Hematopoietic multipotent progenitor cell (in vitro differentiated cells): ENCODE results near the gene MEIOC. TPM values are rescaled to one million over a fixed set of nuclear protein-coding genes. Genes with fewer than 3 reads are reported as not detected.
A peak's percentile ranks its signal among the peaks of the same experiment; 100 is the strongest.
"Not testable (repeated sequence)": the region's sequence is repeated elsewhere in the genome, so short reads cannot be mapped to it uniquely, and the experiment has no call there.

Source experiments
- DNase-seq, 3 donors: peaks; one replicate each; pipeline ENCODE4 v3.0.0-alpha.2; 2011 to 2015; ENCODE audit warnings: low read depth in 2 of 3, low spot score in 2 of 3
- total RNA-seq: library from RNA; depleted of rRNA; stranded (reverse); fragments of >200 nt; gene quantifications from one replicate; pipeline ENCODE4 v1.2.3, GENCODE V29; 2012

MEIOC gene
- 0.27 TPM for total RNA-seq

DNA sequence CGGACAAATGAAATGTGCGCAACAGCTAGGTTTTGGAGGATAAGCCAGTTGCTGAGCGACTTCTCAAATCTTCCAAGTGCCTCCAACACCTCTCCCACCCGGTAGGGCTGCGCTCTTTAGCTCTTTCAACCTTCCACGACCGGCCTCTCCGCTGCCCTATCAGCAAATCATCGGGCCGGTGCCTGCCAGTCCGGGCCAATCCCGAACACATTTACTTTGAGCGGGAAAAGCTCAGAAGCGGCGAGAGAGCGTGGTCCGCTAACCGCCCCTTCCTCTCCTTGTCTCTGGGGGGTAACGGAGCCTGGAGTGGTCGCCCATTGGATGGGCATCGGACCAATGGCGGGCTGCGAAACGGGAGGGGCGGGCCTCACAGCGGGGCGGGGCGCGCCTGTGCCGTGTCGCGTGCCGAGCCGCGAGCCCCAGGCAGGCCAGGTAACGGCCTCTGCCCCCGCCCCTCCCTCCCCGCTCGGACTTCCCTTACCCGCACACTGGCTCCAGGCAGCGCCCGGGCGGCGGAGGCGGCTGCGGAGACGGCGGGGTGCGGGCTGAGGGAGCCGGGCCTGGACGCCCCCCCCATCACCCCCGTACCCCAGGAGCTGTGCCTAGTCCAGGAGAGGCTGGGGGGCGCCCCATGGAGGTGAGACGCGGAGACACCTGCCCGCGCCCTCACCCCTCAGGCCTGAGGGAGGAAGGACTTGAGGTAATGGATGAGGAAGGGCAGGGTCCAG, at the start of gene MEIOC:
Gene MEIOC, plus strand, starts transcription at position 486 of the 728 bp plus-strand sequence. Its CDS starts 146 bp downstream, at position 632.
- peak in 2 of 3 donors; percentile 46 to 63 for DNase-seq

DNA sequence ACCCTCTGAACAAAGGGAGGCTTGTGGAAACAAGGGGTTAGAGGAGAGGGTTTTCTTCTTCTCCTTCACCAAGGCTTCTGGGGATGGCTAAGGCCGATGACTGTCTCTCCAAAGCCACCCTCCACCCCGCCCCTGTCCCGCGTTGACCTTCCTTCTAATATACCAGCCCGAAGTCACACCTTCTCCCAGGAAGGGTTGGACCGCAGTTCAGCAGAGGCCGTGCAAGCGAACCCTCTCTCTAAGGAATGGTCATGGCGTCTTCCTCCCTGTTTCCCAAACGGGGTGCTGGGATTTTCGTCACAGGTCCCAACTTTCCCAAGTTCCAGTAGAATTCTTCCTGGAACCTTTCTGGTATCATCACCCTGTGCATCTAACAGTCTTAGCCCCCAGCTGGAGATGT, 49.6 kb upstream of the MEIOC start:
- DNase-seq = no peak

DNA sequence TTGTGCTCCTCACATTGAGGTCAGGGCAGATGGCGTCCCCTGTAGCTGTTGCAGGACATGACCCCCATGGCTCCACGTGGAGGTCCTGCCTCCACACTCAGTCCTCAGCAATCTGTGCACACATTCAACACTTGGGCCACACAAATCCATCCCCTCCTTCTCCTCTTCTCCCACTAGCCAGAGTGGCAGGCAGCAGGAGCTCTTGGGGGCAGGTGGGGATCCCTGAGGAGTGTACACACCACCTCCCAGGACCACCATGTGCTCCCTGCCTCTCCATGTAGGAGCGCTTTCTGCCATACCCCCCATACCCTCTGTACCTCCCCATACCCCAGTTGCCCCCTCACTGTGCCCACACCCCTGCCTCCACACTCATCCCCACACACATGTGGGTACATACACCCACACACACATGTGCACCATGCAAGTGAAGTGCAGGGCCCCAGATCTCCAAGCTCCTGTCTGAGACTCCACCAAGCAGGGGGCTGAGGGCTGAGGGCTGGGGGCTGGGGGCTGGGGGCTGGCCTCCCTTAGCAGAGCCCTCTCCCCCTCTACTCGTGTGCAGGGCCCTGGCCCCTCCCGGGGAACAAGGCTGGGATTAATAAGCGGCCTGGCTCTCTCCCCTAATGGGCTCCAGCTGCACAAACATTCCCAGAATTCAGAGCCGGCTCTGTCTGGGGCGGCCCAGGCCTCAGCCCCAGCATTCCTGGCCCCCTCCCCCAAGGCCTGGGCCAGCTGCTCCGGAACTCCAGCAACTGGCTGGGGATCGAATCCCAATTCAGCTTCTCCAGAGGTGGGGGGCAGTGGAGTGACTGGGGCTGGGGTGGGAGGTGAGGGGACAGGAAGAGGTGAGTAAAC, 48.2 kb upstream of the MEIOC start:
- DNase-seq = no peak

DNA sequence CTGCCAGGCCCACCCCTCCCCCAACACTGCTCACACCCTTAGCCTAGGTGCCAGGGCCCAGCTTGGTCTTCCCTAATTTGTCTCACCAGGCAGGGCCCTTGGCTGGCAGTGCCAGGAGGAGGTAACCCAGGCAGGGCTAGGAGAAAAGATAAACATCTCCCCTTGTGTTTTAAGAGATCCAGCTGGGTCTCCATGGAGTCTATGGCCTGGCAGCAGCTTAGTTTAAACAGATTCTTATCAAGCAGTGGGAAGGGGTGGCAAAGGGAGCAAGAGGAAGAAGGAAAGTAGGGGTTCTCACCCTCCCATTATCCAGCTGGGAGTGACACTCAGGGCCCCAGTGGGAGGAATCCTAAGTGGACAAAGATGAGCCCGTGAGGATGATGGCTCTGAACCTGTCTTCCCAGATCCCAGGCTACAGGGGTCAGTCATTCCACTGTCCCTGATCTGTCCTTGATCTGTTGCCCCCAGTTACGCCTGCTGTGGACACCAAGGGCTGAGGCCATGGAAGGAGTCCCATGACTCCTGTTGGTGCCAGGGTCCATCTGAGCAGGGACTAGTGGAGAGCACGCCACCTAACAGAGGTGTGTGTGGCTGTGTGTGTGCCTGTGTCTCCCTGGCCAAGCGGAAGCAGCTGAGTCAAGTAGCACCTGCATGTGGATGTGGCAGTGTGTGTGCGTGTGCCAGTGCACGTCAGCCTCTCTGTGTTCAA, 47.4 kb upstream of the MEIOC start:
- no peak for DNase-seq

DNA sequence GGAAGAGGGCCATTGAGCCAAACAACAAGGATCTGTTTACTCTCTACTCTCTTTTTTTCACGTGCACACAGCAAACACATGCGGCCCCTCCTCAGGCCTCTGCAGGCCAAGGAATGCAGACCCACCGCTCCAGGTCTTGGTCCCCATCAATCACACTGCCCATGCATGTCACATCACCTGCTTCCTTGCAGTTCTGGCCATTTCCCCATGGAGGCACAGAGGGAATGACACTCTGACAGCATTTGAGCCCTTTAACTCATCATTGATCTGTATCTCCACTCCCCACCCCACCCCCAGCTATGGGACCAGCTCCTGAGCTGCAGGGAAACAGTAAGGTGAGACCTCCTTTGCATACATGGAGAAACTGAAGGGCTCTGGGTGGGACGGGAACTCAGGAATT, 45.9 kb upstream of the MEIOC start:
- no peak for DNase-seq

DNA sequence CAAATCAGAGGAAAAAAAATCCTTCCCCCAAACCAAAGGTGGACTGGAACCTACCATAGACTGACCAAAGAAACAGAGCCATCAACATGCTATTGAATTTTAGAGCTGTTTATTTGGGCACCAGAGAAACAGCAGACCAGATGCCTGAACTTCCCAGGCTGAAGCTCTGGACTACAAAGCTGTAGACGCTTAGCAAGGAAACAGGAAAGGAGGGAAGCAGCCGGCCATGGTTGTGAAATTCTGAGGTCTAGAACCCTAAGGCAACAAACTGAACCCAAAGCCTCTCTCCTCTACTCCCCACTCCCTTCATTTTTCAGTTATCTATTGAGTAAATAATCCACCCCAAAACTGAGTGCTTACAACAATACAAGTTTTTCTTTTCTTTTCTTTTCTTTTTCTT, 45.4 kb upstream of the MEIOC start:
- DNase-seq = peak in 1 of 3 donors; percentile 84

DNA sequence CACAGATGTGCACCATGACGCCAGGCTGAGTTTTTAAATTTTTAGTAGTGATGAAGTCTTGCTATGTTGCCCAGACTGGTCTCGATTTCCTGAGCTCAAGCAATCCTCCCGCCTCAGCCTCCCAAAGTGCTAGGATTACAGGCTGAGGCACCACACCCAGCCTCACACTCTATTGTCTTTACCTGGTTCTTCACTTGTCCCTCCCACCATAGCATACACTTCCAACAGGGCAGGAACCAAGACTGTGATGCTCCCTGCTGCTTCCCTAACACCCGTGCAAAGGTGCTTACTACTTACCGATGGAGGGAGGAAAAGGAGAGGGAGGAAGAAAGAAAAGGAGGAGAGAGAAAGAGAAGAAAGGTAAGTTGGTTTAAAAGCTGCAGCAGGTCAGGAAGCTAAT, 41.4 kb upstream of the MEIOC start:
- DNase-seq = no peak

DNA sequence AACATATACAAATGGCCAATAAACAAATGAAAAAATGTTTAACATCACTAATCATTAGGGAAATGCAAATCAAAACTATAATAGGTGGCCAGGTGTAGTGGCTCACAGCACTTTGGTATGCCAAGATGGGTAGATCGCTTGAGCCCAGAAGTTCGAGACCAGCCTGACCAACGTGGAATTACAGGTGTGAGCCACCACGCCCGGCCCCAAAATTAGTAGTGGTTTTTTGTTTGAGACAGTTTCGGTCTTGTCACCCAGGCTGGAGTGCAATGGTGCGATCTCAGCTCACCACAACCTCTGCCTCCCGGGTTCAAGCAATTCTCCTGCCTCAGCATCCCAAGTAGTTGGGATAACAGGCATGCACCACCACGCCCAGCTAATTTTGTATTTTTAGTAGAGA, 37.6 kb upstream of the MEIOC start:
- DNase-seq = not testable (repeated sequence)

DNA sequence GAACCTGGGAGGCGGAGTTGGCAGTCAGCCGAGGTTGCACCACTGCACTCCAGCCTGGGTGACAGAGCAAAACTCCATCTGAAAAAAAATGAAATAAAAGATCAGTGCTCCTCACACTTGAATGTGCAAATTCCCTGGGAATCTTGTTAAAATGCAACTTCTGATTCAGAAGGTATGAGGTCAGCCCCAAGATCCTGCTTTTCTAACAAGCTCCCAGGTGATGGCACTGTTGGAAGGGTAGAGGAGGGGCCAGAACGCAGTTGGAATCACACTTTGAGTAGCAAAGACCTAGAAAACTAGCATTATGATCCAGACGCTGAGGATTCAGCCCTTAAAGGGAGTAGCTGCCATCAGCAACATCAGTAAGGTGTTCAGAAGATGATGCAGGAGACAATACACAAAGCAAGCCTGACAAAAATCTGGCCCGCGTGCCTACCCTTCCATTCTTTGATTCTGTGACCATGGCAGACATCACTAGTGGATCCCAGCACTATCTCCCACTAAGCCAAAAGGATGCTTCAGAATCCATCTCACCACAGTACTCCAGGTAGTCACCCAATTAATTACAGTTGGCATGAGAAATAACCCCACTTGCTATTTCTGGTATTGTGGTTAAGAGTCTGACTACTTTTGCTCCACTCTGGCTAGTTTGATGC, 33.1 kb upstream of the MEIOC start:
- DNase-seq = no peak

DNA sequence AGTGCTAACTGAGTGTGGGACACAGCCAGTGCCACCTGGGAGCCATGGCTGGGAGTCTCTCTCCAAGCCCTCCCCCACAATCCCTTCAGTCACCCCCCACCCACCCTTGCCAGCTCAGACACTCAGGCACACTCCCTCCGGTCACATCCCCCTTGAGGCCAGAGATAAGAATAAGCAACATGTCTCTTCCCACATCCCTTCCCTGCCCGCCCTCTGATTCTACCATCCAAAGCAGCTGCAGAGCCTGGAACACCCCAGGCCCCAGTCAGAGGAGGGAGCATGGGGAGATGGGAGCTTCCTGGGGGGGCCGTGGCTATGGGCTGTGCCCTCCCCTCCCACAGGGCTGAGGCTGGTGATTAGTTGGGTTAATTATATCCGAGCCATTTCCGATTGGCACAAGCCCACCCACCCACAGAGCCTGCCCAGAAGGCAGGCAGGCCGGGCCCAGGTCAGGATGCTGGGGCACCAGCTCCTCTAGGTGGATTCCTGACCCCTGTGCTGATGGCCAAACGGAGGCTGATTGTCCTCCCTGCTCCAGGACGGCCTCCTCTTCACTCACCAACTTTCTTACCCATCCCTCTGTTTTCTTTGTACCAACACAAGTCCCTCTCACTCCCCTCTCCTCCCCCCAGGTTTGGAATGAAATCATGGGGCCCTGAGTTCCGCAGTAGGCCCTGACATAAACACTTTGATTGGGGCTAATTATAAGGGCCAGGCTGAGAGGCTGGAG, 28.6 kb upstream of the MEIOC start:
- DNase-seq = no peak

DNA sequence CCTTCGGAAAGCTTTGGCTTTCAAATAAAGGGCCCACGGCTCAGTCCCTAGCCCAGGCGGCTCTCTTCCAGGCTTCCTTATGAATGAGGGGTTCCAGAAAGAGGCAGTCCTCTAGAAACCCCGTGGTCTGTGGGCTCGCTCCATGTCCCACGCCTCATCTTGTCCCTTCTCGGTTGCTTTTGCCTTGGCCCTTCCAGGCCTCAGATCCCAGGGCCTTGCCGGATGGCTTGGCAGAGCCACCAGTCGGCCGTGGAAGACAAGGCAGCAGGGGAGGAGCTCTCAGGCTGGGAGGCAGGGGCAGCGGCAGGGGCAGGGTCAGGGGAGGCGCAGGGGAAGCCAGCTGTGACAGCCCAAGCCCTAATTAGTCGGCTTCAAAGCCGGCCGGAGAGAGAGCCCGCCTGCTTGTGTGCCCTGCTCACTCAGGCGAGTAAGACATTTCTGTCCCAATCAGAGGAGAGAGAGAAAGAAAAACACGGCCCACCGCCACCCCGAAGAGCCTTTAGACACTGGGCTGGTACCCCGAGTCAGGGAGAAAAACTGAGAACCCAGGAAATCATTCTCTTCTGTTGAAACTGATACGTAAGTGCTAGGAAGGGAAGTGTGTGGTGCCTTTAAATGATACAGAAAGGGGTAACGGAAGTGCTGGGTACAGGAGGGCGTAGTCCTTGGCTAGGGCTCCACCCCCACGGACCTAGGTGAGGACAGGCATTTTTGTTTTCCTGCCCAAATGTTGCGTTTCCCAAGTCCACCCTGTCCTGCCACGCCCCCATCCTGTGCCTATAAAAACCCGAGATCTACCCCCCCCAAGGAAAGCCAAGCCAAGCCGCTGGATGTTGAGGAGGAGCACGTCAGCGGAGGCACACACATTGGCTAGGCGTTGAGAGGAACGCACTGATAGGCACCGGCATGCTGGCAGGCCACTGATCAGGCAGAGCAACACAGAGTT, 27.8 kb upstream of the MEIOC start:
- DNase-seq = peak in 2 of 3 donors; percentile 13 to 58

DNA sequence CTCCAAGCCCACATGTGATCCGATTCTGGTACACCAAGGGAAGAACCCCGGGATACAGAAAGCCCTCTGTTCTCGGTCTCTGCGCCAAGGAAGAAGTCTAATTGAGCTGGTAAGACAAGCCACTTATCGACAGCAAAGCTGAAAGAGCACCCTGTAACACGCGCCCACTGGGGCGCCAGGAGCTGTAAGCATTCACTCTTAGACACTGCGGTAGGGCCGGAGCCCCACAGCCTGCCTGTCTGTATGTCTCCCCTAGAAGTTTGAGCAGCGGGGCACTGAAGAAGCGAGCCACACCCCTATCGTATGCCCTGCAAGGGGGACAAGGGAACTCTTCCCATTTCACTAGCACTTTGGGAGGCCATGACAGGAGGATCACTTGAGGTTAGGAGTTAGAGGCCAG, 27.0 kb upstream of the MEIOC start:
- DNase-seq = no peak

DNA sequence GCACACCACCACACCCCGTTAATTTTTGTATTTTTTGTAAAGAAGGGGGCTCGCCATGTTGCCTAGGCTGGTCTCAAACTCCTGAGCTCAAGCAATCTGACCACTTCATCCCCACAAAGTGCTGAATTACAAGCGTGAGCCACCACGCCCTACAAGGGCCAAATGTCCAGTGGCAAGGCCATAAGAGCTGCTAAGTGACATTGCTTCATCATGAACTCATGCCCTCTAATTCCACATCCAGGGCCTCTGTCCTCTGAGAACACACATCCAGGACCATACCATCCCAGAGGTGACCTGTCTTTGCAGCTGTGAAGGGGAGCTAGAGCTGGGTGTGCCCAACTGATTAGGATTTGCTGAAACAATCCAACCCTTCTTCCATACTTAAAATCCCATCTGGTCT, 25.6 kb upstream of the MEIOC start:
- DNase-seq = no peak

DNA sequence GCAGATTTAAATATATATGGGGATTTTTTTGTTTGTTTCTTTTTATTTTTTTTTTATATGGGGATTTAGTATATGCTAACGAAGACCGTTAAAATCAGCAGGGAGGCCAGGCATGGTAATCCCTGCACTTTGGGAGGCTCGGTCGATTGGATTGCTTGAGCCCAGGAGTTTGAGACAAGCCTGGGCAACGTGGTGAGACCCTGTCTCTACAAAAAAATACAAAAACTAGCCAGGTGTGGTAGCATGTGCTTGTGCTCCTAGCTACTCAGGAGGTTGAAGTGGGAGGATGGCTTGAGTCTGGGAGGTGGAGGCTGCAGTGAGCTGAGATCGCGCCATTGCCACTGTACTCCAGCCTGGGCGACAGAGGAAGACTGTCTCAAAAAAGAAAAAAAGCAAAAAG, 22.3 kb upstream of the MEIOC start:
- DNase-seq = no peak

DNA sequence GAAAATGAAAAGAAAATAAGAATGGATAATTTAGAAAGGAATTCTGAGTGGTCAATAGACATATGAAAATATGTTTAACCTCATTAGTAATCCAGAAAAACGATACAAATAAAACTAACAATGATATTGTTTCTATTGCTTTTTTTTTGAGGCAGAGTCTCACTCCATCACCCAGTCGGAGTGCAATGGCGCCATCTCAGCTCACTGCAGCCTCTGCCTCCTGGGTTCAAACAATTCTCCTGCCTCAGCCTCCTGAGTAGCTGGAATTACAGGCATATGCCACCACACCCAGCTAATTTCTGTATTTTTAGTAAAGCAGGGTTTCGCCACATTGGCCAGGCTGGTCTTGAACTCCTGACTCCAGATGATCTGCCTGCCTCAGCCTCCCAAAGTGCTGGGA, 21.9 kb upstream of the MEIOC start:
- DNase-seq = not testable (repeated sequence)

DNA sequence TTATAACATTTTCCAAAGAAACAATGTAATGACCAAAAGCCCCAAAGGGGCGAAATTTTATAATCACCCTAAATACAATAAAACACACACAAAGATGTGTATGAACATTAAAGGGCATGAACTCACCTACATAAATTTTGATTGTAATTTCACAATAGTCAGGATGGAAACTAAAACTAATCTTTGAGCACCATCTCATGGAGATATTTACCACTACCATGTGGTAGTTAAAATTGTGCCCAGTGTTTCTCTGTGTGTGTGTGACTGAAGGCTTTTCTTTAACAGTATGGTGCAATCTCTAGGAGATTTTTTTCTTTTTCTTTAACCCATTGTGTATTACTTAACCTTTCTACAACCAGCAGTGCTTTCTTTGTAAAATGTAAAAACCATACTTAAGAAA, 19.7 kb upstream of the MEIOC start:
- peak in 2 of 3 donors; percentile 25 to 69 for DNase-seq

DNA sequence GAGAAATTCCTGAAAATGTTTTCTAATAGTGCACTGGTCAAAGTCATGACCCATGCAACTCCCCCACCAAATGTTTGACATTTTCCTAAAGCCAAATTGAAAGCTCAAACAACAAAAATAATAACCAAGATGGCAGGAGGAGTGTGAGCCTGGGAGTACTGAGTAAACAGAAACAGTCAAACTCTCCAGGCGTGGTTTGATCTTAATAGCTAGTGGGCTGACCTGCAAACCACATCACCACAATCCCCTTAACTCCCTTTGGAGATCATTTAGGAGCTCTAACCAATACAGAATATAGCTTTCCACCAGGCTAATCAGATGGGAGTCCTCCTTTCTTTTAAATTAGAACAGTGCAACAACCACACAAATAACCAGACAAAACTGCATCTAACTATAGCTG, 19.2 kb upstream of the MEIOC start:
- DNase-seq = no peak

DNA sequence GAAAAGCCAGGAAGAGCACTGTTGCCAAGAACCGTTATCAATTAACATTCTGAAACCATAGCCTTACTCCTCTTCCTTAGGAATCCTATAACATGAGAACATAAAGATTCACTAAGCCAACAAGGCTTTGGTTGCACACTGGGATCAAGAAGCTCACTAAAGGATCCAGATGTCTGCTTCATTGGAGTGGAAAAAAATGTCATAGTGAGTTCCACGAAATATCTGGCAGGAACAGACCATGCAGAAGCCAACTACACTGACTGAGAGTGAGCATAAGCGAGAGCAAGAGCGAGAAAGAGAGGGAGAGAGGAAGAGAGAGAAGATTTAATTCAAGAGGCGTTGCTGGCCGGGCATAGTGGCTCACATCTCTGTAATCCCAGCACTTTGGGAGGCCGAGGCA, 13.4 kb upstream of the MEIOC start:
- DNase-seq = no peak

DNA sequence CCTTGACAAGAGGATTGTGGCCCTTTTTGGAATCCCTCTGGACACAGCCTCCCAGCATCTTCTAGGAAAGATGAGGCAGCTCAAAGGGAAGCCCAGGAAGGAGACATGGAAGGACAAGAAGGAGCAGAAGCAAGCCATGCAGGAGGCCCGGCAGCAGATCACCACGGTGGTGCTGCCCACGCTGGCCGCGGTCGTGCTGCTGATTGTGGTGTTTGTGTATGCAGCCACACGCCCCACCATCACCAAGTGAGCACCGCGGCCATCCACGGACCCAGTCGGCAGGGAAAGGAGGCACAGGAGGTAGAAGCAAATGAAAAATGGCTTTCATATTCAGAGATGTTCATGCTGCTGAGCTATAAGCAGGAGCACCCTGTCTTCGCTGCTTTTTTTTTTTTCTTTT, 10.9 kb upstream of the MEIOC start:
- no peak for DNase-seq
